Stomach (tissue), 4 donors: ENCODE results near the gene CYP26B1.

Experiments used
- CTCF ChIP-seq, 7 experiments: fragments of 450-650 bp in 4 of 7; fragments of 200-600 bp in 3 of 7; sonication (generic) in 3 of 7; IDR thresholded peaks; one replicate each; pipeline ENCODE4 v1.5.1; 2016 to 2019; ENCODE audit warnings: antibody characterized with exemption in 7 of 7, control low read depth in 2 of 7, mild to moderate bottlenecking in 1 of 7
- EP300 ChIP-seq: sonication (generic); formaldehyde crosslinking; IDR thresholded peaks from one replicate; pipeline ENCODE4 v1.6.1; 2017; ENCODE audit warnings: antibody characterized with exemption
- POLR2AphosphoS5 ChIP-seq, 3 donors: sonication (generic); formaldehyde crosslinking; IDR thresholded peaks; one replicate each; pipeline ENCODE4 v1.6.1; 2016; ENCODE audit warnings: antibody characterized with exemption in 3 of 3

- TF ChIP-seq EP300 (no peak), POLR2AphosphoS5 (IDR thresholded peaks at IDR 0.05) (no peak), CTCF (IDR thresholded peaks at IDR 0.05) (no peak)
These were observed 30.9 kb upstream of the CYP26B1 start for GRCh38 chr2:72178551-72178950.
